GM18858 (cell line): ENCODE data around the gene NEURL4.
"Not testable (repeated sequence)": the region's sequence is repeated elsewhere in the genome, so short reads cannot be mapped to it uniquely, and the experiment has no call there.

Experiments used
- ATAC-seq: cut with Tn5 transposase; IDR thresholded peaks from one replicate; pipeline ENCODE4 v1.9.1; 2021; ENCODE audit not compliant: unreplicated experiment

Gene NEURL4

GRCh38 chr17:7328840-7329373, at the start of gene NEURL4:
Gene NEURL4, minus strand, starts transcription at chr17:7329335. Its CDS starts 23 bp downstream, at chr17:7329312.
- peak; percentile 9 for ATAC-seq

GRCh38 chr17:7374353-7374752, 45.2 kb upstream of the NEURL4 start:
- ATAC-seq: no peak

- no peak for ATAC-seq
Measured at GRCh38 chr17:7370853-7371252, 41.7 kb upstream of the NEURL4 start.

- ATAC-seq: no peak
Measured at GRCh38 chr17:7369825-7370224, 40.7 kb upstream of the NEURL4 start.

- ATAC-seq: not testable (repeated sequence)
Measured at GRCh38 chr17:7368599-7368994, 39.5 kb upstream of the NEURL4 start.

- no peak for ATAC-seq
Measured at GRCh38 chr17:7367918-7368598, 38.9 kb upstream of the NEURL4 start.

- ATAC-seq: no peak
Measured at GRCh38 chr17:7367083-7367482, 37.9 kb upstream of the NEURL4 start.

- not testable (repeated sequence) for ATAC-seq
Measured at GRCh38 chr17:7365963-7366362, 36.8 kb upstream of the NEURL4 start.

- no peak for ATAC-seq
Measured at GRCh38 chr17:7363311-7363710, 34.2 kb upstream of the NEURL4 start.

GRCh38 chr17:7361906-7362305, 32.8 kb upstream of the NEURL4 start:
- no peak for ATAC-seq

GRCh38 chr17:7357381-7357780, 28.2 kb upstream of the NEURL4 start:
- ATAC-seq: no peak

GRCh38 chr17:7356756-7357155, 27.6 kb upstream of the NEURL4 start:
- no peak for ATAC-seq

- ATAC-seq: no peak
Measured at GRCh38 chr17:7356072-7356549, 27.0 kb upstream of the NEURL4 start.

GRCh38 chr17:7355573-7355972, 26.4 kb upstream of the NEURL4 start:
- ATAC-seq: no peak

GRCh38 chr17:7355053-7355452, 25.9 kb upstream of the NEURL4 start, which contains the start of gene TMEM95:
Gene TMEM95, plus strand, starts transcription at chr17:7355156. Its CDS starts 49 bp downstream, at chr17:7355205.
- ATAC-seq: no peak

- ATAC-seq: no peak
Measured at GRCh38 chr17:7354262-7354843, 25.2 kb upstream of the NEURL4 start.

GRCh38 chr17:7352910-7353635, 23.9 kb upstream of the NEURL4 start:
- no peak for ATAC-seq

GRCh38 chr17:7352503-7352889, 23.4 kb upstream of the NEURL4 start:
- no peak for ATAC-seq

GRCh38 chr17:7351665-7352502, 22.7 kb upstream of the NEURL4 start, which contains the start of gene KCTD11:
Gene KCTD11, plus strand, starts transcription at chr17:7352162.
- peak; percentile 45 for ATAC-seq

- no peak for ATAC-seq
Measured at GRCh38 chr17:7348478-7349242, 19.5 kb upstream of the NEURL4 start.
